Measurements from ENCODE around the gene FRS3. TPM values are rescaled to one million over a fixed set of nuclear protein-coding genes. Genes with fewer than 3 reads are reported as not detected.

FRS3 gene
- total and polyA plus RNA-seq, 9 of the 15 experiments (the other 6 are each of a cell fraction or from before 2014, with no cell fraction given), result 0.03 to 3.7 (median 1.6) TPM

- H3K9me1 ChIP-seq (ENCODE audit: control insufficient read depth, insufficient read depth, low read length), result no peaks in the 10 kb centered on the region
These were observed 11.6 kb upstream of the FRS3 start for GRCh38 chr6:41791305-41791704.

More at GRCh38 chr6:41791305-41791704, 11.6 kb upstream of the FRS3 start:
- no peaks in the 10 kb centered on the region for H3K27me3 ChIP-seq (ENCODE audit: control insufficient read depth in 2 of 2, insufficient read depth in 2 of 2, low read length in 2 of 2)
- DNase-seq (ENCODE audit: extremely low read depth in 1 of 4, low spot score in 3 of 4) (no peak), FAIRE-seq (no peak), ATAC-seq (no peak)
- no TSS peak for BruUV-seq (replicated peaks)
- H3K4me2 ChIP-seq (ENCODE audit: insufficient read depth, low read length), result no peak overlapping the region
- H3K4me3 ChIP-seq, result no peak overlapping the region
- H3K36me3 ChIP-seq (ENCODE audit: control insufficient read depth, insufficient read depth, low read length), result peaks cover 53% of the 10 kb centered on the region
- ChIA-PET CTCF (ENCODE audit: low intra/inter-chr PET ratio) (interaction anchor here (0.7 kb wide), 1 partner anchor 928 kb away, joined by 3 read pairs; no protein-coding TSS in a partner anchor), POLR2A (interaction anchor here (0.5 to 7.1 kb wide), 5 partner anchors 9 to 367 kb away, joined by 3 to 37 read pairs (median 4); no protein-coding TSS in a partner anchor)
- H2AFZ ChIP-seq (ENCODE audit: low read depth, low read length), result no peak overlapping the region
- H3K79me2 ChIP-seq (ENCODE audit: control insufficient read depth, insufficient read depth, low read length), result peaks cover 43% of the 10 kb centered on the region
- intact Hi-C loops (cut with micrococcal nuclease), result no loop called here
- H3K9ac ChIP-seq (ENCODE audit: insufficient read depth in 1 of 2, low read depth in 2 of 2, low read length in 2 of 2), result no peak overlapping the region
- WGBS (ENCODE audit: insufficient coverage, low coverage, missing lambda C conversion rate), result 40% methylated on average over 1 of the region's 1 CpG
- peaks cover 12 to 14% of the 10 kb centered on the region in 2 experiments for H3K4me1 ChIP-seq (replicated peaks in 1 of 2; ENCODE audit: control insufficient read depth in 2 of 2, insufficient read depth in 2 of 2, low read length in 2 of 2)
- H3K27ac ChIP-seq (ENCODE audit: extremely low read depth, low read depth, low read length), result no peak overlapping the region
- TF ChIP-seq, protein P1, sequence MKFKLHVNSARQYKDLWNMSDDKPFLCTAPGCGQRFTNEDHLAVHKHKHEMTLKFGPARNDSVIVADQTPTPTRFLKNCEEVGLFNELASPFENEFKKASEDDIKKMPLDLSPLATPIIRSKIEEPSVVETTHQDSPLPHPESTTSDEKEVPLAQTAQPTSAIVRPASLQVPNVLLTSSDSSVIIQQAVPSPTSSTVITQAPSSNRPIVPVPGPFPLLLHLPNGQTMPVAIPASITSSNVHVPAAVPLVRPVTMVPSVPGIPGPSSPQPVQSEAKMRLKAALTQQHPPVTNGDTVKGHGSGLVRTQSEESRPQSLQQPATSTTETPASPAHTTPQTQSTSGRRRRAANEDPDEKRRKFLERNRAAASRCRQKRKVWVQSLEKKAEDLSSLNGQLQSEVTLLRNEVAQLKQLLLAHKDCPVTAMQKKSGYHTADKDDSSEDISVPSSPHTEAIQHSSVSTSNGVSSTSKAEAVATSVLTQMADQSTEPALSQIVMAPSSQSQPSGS (CRISPR knock-in tag; IDR thresholded peaks at IDR 0.05), result no peak
- TF ChIP-seq NCOA6 (IDR thresholded peaks at IDR 0.05), result 0 out of 2 replicates have a peak, but pooled peaks have one; percentile 11
- peak; percentile 93 for TF ChIP-seq MAFG (tag; conservative IDR thresholded peaks at IDR 0.05)
- no peak for TF ChIP-seq RFX1 (IDR thresholded peaks at IDR 0.05)
- no peak for TF ChIP-seq MBD2 (IDR thresholded peaks at IDR 0.05; ENCODE audit: borderline replicate concordance, low read depth)
- TF ChIP-seq ZNF707 (CRISPR knock-in tag; conservative IDR thresholded peaks at IDR 0.05), result no peak
- TF ChIP-seq ZNF24 (IDR thresholded peaks at IDR 0.05), result peak; percentile 51; the same call in 1 of the 2 replicates
- TF ChIP-seq, protein P2, sequence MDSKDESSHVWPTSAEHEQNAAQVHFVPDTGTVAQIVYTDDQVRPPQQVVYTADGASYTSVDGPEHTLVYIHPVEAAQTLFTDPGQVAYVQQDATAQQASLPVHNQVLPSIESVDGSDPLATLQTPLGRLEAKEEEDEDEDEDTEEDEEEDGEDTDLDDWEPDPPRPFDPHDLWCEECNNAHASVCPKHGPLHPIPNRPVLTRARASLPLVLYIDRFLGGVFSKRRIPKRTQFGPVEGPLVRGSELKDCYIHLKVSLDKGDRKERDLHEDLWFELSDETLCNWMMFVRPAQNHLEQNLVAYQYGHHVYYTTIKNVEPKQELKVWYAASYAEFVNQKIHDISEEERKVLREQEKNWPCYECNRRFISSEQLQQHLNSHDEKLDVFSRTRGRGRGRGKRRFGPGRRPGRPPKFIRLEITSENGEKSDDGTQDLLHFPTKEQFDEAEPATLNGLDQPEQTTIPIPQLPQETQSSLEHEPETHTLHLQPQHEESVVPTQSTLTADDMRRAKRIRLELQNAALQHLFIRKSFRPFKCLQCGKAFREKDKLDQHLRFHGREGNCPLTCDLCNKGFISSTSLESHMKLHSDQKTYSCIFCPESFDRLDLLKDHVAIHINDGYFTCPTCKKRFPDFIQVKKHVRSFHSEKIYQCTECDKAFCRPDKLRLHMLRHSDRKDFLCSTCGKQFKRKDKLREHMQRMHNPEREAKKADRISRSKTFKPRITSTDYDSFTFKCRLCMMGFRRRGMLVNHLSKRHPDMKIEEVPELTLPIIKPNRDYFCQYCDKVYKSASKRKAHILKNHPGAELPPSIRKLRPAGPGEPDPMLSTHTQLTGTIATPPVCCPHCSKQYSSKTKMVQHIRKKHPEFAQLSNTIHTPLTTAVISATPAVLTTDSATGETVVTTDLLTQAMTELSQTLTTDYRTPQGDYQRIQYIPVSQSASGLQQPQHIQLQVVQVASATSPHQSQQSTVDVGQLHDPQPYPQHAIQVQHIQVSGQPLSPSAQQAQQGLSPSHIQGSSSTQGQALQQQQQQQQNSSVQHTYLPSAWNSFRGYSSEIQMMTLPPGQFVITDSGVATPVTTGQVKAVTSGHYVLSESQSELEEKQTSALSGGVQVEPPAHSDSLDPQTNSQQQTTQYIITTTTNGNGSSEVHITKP (IDR thresholded peaks at IDR 0.05; ENCODE audit: partially characterized antibody), result no peak
- TF ChIP-seq ZNF316 (IDR thresholded peaks at IDR 0.05), result peak; percentile 98
- TF ChIP-seq MAFK (IDR thresholded peaks at IDR 0.05; ENCODE audit: low read length), result peak; percentile 94
- TF ChIP-seq C11orf30 (IDR thresholded peaks at IDR 0.05; ENCODE audit: low read depth), result peak; percentile 93
- peak; percentile 92 for TF ChIP-seq MAFF (IDR thresholded peaks at IDR 0.05; ENCODE audit: low read length)
- TF ChIP-seq TRIM28 (IDR thresholded peaks at IDR 0.05), result no peak
- H4K20me1 ChIP-seq (replicated peaks; ENCODE audit: control insufficient read depth, insufficient read depth, low read length), result peaks cover 5% of the 10 kb centered on the region; the same call in 1 of the 2 replicates
- in situ Hi-C loops (cut with MboI), result no loop called here
- no peaks in the 10 kb centered on the region for H3K9me3 ChIP-seq (replicated peaks; ENCODE audit: control insufficient read depth, insufficient read depth, low read depth, low read length)

All from K562 (cell line).